Measurements from ENCODE around the gene API5.
"Not testable (repeated sequence)": the region's sequence is repeated elsewhere in the genome, so short reads cannot be mapped to it uniquely, and the experiment has no call there.

API5 gene

DNA sequence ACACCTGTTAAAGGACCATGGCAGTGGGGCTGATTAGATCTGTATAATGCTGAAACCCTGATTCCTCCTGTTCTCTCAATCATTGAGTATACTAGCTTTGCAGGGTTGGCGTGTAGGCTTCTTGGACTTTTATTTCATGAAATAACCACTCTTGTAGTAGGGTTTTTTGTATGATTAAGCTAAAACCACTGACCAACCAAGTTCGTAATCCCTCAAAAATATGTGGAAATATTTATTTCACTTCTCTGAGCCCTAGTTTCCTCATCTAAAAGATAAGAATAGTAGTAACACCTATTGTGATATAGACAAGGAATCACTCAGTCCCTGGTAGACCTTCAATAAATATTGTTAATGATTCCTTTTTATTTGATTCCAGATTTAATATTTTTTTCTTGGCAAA lies 4.2 kb downstream of the API5 start:
- Histone ChIP-seq H3K4me1 (ENCODE audit: control insufficient read depth, insufficient read depth, low read length) (peaks cover 11% of the 10 kb centered on the region; the same call in 1 of the 2 replicates), H3K4me3 (ENCODE audit: low read depth, low read length) (no peak overlapping the region), H3K9ac (ENCODE audit: low read depth, low read length) (no peak overlapping the region), H3K36me3 (ENCODE audit: control insufficient read depth, insufficient read depth, low read length) (peaks cover 37% of the 10 kb centered on the region), H3K9me3 (ENCODE audit: control insufficient read depth, insufficient read depth, low read length) (no peaks in the 10 kb centered on the region), H3K27ac (ENCODE audit: low read depth, low read length) (no peak overlapping the region), H3K27me3 (ENCODE audit: control insufficient read depth, insufficient read depth, low read length) (no peaks in the 10 kb centered on the region)

DNA sequence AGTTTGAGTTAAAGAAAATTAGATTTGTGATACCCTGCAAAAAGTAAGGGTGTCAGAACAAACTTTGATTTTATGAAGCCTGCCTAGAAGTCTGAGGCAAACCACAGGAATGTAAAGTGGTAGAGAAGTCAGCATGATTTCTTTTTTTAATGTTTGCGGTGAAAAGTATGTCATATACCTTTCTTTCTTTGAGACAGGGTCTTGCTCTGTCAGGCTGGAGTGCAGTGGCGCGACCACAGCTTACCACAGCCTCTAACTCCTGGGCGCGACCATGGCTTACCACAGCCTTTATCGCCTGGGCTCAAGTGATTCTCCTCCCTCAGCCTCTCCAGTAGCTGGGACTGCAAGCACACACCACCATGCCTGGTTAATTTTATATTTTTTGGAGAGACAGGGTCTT lies 4.7 kb downstream of the API5 start:
- H3K4me1 ChIP-seq (ENCODE audit: control insufficient read depth, insufficient read depth, low read length): peaks cover 10% of the 10 kb centered on the region; the same call in 1 of the 2 replicates
- no peak overlapping the region for H3K9ac ChIP-seq (ENCODE audit: low read depth, low read length)
- no peak overlapping the region for H3K4me3 ChIP-seq (ENCODE audit: low read depth, low read length)
- no peaks in the 10 kb centered on the region for H3K27me3 ChIP-seq (ENCODE audit: control insufficient read depth, insufficient read depth, low read length)
- peaks cover 41% of the 10 kb centered on the region for H3K36me3 ChIP-seq (ENCODE audit: control insufficient read depth, insufficient read depth, low read length)
- H3K27ac ChIP-seq (ENCODE audit: low read depth, low read length): no peak overlapping the region
- no peaks in the 10 kb centered on the region for H3K9me3 ChIP-seq (ENCODE audit: control insufficient read depth, insufficient read depth, low read length)

DNA sequence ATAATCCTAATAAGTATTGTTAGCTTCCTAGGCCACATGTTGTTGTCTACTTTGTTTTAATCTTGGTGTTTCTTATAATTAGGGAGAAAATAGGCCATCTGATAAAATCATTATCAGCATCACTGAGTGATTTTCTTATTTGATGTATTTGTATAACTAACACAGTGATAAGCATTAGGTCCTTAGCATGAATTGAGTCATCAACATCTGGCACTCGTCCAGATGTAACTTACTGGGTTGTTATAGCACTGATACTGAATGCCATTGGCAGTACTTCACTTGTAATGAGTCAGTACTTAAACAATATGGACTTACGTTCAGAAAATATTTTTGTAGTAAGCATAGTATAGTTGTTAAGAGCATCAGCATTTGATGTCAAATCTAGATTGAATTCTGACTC lies 16.2 kb downstream of the API5 start:
- Histone ChIP-seq H3K27ac (ENCODE audit: low read depth, low read length) (no peak overlapping the region), H3K36me3 (ENCODE audit: control insufficient read depth, insufficient read depth, low read length) (peaks cover 100% of the 10 kb centered on the region), H3K9ac (ENCODE audit: low read depth, low read length) (no peak overlapping the region)

DNA sequence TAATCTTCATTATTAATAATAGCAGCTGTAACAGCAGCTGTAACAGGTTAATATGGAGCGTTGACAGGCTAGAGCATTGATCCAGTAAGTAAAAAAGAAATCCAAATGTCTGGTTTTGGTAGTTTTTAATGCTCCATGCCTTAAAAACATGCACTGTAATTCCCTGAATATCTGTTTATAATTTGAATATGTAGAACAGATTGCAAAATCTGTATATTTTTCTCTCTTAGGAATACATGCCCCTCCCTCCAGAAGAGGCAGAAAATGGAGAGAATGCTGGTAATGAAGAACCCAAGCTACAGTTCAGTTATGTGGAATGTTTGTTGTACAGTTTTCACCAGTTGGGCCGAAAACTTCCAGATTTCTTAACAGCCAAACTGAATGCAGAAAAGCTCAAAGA lies 16.7 kb downstream of the API5 start:
- no peaks in the 10 kb centered on the region for H3K4me1 ChIP-seq (ENCODE audit: control insufficient read depth, insufficient read depth, low read length)
- H3K27me3 ChIP-seq (ENCODE audit: control insufficient read depth, insufficient read depth, low read length): no peaks in the 10 kb centered on the region
- peaks cover 100% of the 10 kb centered on the region for H3K36me3 ChIP-seq (ENCODE audit: control insufficient read depth, insufficient read depth, low read length)
- no peak overlapping the region for H3K27ac ChIP-seq (ENCODE audit: low read depth, low read length)
- no peaks in the 10 kb centered on the region for H3K9me3 ChIP-seq (ENCODE audit: control insufficient read depth, insufficient read depth, low read length)
- H3K9ac ChIP-seq (ENCODE audit: low read depth, low read length): no peak overlapping the region
- H3K4me3 ChIP-seq (ENCODE audit: low read depth, low read length): no peak overlapping the region

More for the DNA sequence above, 16.2 kb downstream of the API5 start:
- H3K4me1 ChIP-seq (ENCODE audit: control insufficient read depth, insufficient read depth, low read length): no peaks in the 10 kb centered on the region
- no peaks in the 10 kb centered on the region for H3K27me3 ChIP-seq (ENCODE audit: control insufficient read depth, insufficient read depth, low read length)
- H3K9me3 ChIP-seq (ENCODE audit: control insufficient read depth, insufficient read depth, low read length): no peaks in the 10 kb centered on the region
- H3K4me3 ChIP-seq (ENCODE audit: low read depth, low read length): no peak overlapping the region

DNA sequence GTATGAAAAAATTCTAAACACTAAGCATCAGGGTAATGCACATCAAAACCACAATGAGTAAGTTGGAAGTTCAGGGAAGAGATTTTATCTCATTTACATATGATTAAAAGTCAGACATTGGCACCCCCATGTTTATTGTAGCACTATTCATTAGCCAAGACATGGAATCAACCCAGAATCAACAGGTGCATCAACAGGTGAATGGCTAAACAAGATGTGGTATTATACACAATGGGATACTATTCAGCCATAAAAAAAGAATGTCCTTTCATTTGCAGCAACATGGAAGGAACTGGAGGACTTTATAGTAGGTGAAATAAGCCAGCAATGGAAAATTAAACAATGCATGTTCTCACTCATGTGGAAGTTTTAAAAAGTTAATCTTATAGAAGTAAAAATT lies 29.4 kb downstream of the API5 start:
- H3K27ac ChIP-seq (ENCODE audit: low read depth, low read length): no peak overlapping the region
- H3K4me3 ChIP-seq (ENCODE audit: low read depth, low read length): no peak overlapping the region
- peaks cover 56% of the 10 kb centered on the region for H3K36me3 ChIP-seq (ENCODE audit: control insufficient read depth, insufficient read depth, low read length)
- no peaks in the 10 kb centered on the region for H3K4me1 ChIP-seq (ENCODE audit: control insufficient read depth, insufficient read depth, low read length)
- no peak overlapping the region for H3K9ac ChIP-seq (ENCODE audit: low read depth, low read length)
- no peaks in the 10 kb centered on the region for H3K27me3 ChIP-seq (ENCODE audit: control insufficient read depth, insufficient read depth, low read length)
- no peaks in the 10 kb centered on the region for H3K9me3 ChIP-seq (ENCODE audit: control insufficient read depth, insufficient read depth, low read length)

DNA sequence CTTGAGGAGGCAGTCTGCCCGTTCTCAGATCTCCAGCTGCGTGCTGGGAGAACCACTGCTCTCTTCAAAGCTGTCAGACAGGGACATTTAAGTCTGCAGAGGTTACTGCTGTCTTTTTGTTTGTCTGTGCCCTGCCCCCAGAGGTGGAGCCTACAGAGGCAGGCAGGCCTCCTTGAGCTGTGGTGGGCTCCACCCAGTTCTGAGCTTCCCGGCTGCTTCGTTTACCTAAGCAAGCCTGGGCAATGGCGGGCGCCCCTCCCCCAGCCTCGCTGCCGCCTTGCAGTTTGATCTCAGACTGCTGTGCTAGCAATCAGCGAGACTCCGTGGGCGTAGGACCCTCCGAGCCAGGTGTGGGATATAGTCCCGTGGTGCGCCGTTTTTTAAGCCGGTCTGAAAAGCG lies 39.6 kb downstream of the API5 start:
- not testable (repeated sequence) for H3K27me3 ChIP-seq (ENCODE audit: control insufficient read depth, insufficient read depth, low read length); H3K4me3 ChIP-seq (ENCODE audit: low read depth, low read length); H3K9me3 ChIP-seq (ENCODE audit: control insufficient read depth, insufficient read depth, low read length); H3K9ac ChIP-seq (ENCODE audit: low read depth, low read length); H3K4me1 ChIP-seq (ENCODE audit: control insufficient read depth, insufficient read depth, low read length); H3K27ac ChIP-seq (ENCODE audit: low read depth, low read length); H3K36me3 ChIP-seq (ENCODE audit: control insufficient read depth, insufficient read depth, low read length)

DNA sequence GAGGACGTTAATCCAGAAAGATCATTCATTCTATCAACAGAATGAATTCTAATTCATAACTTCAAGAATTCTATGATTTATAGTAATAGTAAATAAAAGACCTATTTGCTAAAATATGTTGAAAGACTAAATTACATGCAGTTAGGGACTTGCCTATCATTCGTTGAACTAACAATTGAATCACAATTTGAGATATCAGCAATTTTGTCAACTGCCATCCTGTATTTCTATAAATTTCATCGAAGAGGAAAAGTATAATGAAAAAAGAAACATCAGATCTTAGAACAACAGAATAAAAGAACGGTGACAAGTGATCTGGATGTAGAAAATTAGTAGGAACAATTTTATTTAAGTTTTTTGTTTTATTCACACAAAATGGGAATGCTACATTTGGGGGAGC lies 42.5 kb downstream of the API5 start:
- no peak overlapping the region for H3K4me3 ChIP-seq (ENCODE audit: low read depth, low read length)
- no peak overlapping the region for H3K9ac ChIP-seq (ENCODE audit: low read depth, low read length)
- H3K4me1 ChIP-seq (ENCODE audit: control insufficient read depth, insufficient read depth, low read length): peaks cover 20% of the 10 kb centered on the region
- no peaks in the 10 kb centered on the region for H3K36me3 ChIP-seq (ENCODE audit: control insufficient read depth, insufficient read depth, low read length)
- no peaks in the 10 kb centered on the region; the same call in 1 of the 2 replicates for H3K9me3 ChIP-seq (ENCODE audit: control insufficient read depth, insufficient read depth, low read length)
- H3K27me3 ChIP-seq (ENCODE audit: control insufficient read depth, insufficient read depth, low read length): no peaks in the 10 kb centered on the region
- no peak overlapping the region for H3K27ac ChIP-seq (ENCODE audit: low read depth, low read length)

DNA sequence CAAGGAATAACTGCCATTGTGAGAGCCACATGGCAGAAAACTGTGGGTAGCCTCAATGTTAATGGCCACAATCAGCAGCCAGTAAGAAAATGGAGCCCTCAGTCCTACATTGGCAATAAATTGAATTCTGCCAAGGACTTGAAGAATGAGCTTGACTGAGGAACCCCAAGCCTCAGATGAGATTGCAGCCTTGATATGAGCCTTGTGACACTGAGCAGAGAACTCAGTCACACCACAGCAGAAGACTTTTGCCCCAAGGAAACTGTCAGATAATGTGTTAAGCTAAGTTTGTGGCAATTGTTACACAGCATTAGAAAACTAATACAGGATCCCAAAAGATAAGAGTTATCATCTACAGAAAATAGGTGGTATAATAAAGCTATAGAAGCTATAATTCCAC lies 44.5 kb downstream of the API5 start:
- Histone ChIP-seq H3K4me3 (ENCODE audit: low read depth, low read length) (no peak overlapping the region), H3K4me1 (ENCODE audit: control insufficient read depth, insufficient read depth, low read length) (peaks cover 29% of the 10 kb centered on the region), H3K27ac (ENCODE audit: low read depth, low read length) (no peak overlapping the region), H3K36me3 (ENCODE audit: control insufficient read depth, insufficient read depth, low read length) (0 out of 2 replicates have a peak, but pooled peaks cover 2% of the 10 kb centered on the region), H3K9me3 (ENCODE audit: control insufficient read depth, insufficient read depth, low read length) (no peaks in the 10 kb centered on the region; the same call in 1 of the 2 replicates), H3K9ac (ENCODE audit: low read depth, low read length) (no peak overlapping the region), H3K27me3 (ENCODE audit: control insufficient read depth, insufficient read depth, low read length) (no peaks in the 10 kb centered on the region)

DNA sequence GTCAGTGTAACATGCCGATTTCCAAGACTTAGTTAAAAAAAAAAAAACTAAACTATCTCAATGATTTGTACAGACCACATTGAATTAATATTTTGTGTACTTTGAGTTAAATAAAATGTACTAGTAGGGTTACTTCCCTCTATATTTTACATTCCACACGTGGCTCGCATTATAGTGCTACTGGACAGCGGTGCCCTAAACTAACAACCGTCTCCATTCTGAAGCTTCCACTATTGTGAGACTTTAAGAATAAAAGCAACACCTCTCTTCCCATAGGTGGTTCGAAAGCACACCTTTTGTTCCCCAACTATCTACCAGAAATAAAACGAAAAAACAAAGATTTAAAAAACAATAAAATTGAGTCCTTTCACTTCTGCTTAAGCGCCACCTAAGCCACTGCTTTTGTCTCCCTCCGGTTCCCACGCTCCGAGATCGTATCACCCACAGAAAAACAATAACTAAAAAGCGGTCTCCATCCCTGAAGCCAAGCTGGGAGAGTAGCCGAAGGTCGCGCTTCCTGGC lies 46.5 kb downstream of the API5 start:
- H3K27me3 ChIP-seq (ENCODE audit: control insufficient read depth, insufficient read depth, low read length): no peaks in the 10 kb centered on the region
- H3K4me1 ChIP-seq (ENCODE audit: control insufficient read depth, insufficient read depth, low read length): peaks cover 20% of the 10 kb centered on the region
- H3K9me3 ChIP-seq (ENCODE audit: control insufficient read depth, insufficient read depth, low read length): no peaks in the 10 kb centered on the region
- 0 out of 2 replicates have a peak, but pooled peaks cover 4% of the 10 kb centered on the region for H3K36me3 ChIP-seq (ENCODE audit: control insufficient read depth, insufficient read depth, low read length)
- H3K4me3 ChIP-seq (ENCODE audit: low read depth, low read length): peak overlapping the region; percentile 84
- peak overlapping the region; percentile 97 for H3K9ac ChIP-seq (ENCODE audit: low read depth, low read length)
- H3K27ac ChIP-seq (ENCODE audit: low read depth, low read length): peak overlapping the region; percentile 95

DNA sequence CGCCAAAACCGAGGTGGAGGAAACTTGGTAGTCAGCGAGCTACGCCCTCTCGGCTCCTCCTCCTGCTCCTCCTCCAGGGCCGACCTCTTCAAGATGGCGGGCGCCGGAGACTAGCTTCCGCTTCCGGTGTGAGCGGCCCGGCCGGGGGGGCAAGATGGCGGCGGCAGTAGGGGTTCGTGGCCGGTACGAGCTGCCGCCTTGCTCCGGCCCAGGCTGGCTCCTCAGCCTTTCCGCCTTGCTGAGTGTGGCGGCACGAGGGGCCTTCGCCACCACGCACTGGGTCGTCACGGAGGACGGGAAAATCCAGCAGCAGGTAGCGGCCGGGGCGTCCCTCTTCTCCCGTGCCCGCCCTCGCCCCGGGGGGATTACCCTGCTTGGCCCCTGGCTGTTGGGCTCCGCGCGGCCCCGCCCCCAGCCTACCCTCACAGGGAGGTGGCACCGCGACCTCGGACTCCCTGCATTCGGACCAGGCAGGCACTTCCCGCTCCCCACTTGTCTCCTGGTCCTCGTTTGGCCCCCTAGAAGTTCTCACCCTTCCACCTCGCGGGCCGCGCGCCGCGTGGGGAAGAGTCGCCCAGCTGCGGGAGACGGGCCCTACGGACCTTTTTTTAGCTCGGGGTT lies 47.1 kb downstream of the API5 start, which contains the start of gene TTC17:
Gene TTC17, plus strand, starts transcription at position 120 of the 621 bp plus-strand sequence. Its CDS starts 35 bp downstream, at position 155.
- peak within 1 kb of the TSS; percentile 97 for H3K9ac ChIP-seq (ENCODE audit: low read depth, low read length)
- H3K9me3 ChIP-seq (ENCODE audit: control insufficient read depth, insufficient read depth, low read length): no peaks in the 10 kb centered on the region
- peaks cover 20% of the 10 kb centered on the region for H3K4me1 ChIP-seq (ENCODE audit: control insufficient read depth, insufficient read depth, low read length)

DNA sequence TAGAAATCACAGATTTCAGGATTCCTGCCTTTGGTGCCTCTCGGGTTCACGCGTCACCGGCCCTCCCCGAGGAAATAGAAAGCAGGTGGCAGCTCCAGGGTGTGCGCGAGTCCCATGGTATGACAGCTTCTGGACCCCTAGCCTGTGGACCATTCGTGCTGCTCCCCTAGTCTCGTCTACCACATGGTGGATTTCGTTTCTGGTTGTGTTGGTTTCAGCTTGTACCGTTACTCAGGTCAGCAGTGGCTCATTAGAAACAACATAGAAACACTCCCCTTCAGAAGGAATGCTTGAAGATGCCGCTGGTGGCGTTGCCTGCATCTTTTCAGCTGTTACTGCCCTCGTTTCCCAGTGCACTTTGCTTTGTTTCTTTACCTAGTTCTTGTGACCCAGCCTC lies 47.6 kb downstream of the API5 start:
- no peaks in the 10 kb centered on the region for H3K9me3 ChIP-seq (ENCODE audit: control insufficient read depth, insufficient read depth, low read length)
- H3K36me3 ChIP-seq (ENCODE audit: control insufficient read depth, insufficient read depth, low read length): 0 out of 2 replicates have a peak, but pooled peaks cover 4% of the 10 kb centered on the region
- peak overlapping the region; percentile 97 for H3K9ac ChIP-seq (ENCODE audit: low read depth, low read length)
- H3K27me3 ChIP-seq (ENCODE audit: control insufficient read depth, insufficient read depth, low read length): no peaks in the 10 kb centered on the region
- peak overlapping the region; percentile 84 for H3K4me3 ChIP-seq (ENCODE audit: low read depth, low read length)
- peaks cover 20% of the 10 kb centered on the region for H3K4me1 ChIP-seq (ENCODE audit: control insufficient read depth, insufficient read depth, low read length)
- H3K27ac ChIP-seq (ENCODE audit: low read depth, low read length): peak overlapping the region; percentile 95

More for the DNA sequence above, 47.1 kb downstream of the API5 start, which contains the start of gene TTC17:
- Histone ChIP-seq H3K4me3 (ENCODE audit: low read depth, low read length) (peak within 1 kb of the TSS; percentile 84), H3K36me3 (ENCODE audit: control insufficient read depth, insufficient read depth, low read length) (0 out of 2 replicates have a peak, but pooled peaks cover 4% of the 10 kb centered on the region), H3K27me3 (ENCODE audit: control insufficient read depth, insufficient read depth, low read length) (no peaks in the 10 kb centered on the region), H3K27ac (ENCODE audit: low read depth, low read length) (peak within 1 kb of the TSS; percentile 95)
